Inflammatory macrophage treated with lipopolysaccharide for 1 hour (primary cell): ENCODE data around the gene IKZF4.
"Not testable (repeated sequence)": the region's sequence is repeated elsewhere in the genome, so short reads cannot be mapped to it uniquely, and the experiment has no call there.

Source experiments
- DNase-seq, 2 donors: peaks; one replicate each; pipeline ENCODE4 v3.0.0-alpha.2; 2020 to 2022

The IKZF4 gene

GRCh38 chr12:56020423-56021184, at the start of gene IKZF4:
Gene IKZF4 (plus strand): TSS chr12:56021043. CDS start chr12:56021494, 451 bp downstream.
- DNase-seq: peak; percentile 34 to 56

GRCh38 chr12:55972042-55972441, 48.8 kb upstream of the IKZF4 start:
- DNase-seq: no peak

GRCh38 chr12:55972456-55972855, 48.4 kb upstream of the IKZF4 start:
- DNase-seq: no peak

GRCh38 chr12:55972911-55973598, 47.8 kb upstream of the IKZF4 start:
- DNase-seq: no peak

- DNase-seq: peak; percentile 100
Observed at GRCh38 chr12:55973599-55974307, 47.1 kb upstream of the IKZF4 start, which contains the start of gene RAB5B. Gene RAB5B (plus strand): TSS chr12:55974078. CDS start chr12:55986961, 12,883 bp downstream.

- peak; percentile 43 to 49 for DNase-seq
Observed at GRCh38 chr12:55974308-55974730, 46.5 kb upstream of the IKZF4 start.

GRCh38 chr12:55978393-55978792, 42.5 kb upstream of the IKZF4 start:
- no peak for DNase-seq

- no peak for DNase-seq
Observed at GRCh38 chr12:55979069-55979468, 41.8 kb upstream of the IKZF4 start.

GRCh38 chr12:55981882-55982281, 39.0 kb upstream of the IKZF4 start:
- DNase-seq: not testable (repeated sequence)

- DNase-seq: peak; percentile 72 to 88
Observed at GRCh38 chr12:55982319-55982936, 38.4 kb upstream of the IKZF4 start.

- no peak for DNase-seq
Observed at GRCh38 chr12:55983232-55983842, 37.5 kb upstream of the IKZF4 start.

- DNase-seq: peak in 1 of 2 donors; percentile 52
Observed at GRCh38 chr12:55984861-55985260, 36.0 kb upstream of the IKZF4 start.

GRCh38 chr12:55985341-55985740, 35.5 kb upstream of the IKZF4 start:
- DNase-seq: peak; percentile 41 to 42

GRCh38 chr12:55985976-55986375, 34.9 kb upstream of the IKZF4 start:
- not testable (repeated sequence) for DNase-seq

GRCh38 chr12:55991110-55991509, 29.7 kb upstream of the IKZF4 start:
- DNase-seq: no peak

GRCh38 chr12:55993230-55993853, 27.5 kb upstream of the IKZF4 start:
- DNase-seq: no peak

GRCh38 chr12:55995366-55995765, 25.5 kb upstream of the IKZF4 start:
- DNase-seq: no peak

GRCh38 chr12:55996201-55996714, 24.6 kb upstream of the IKZF4 start:
- peak; percentile 44 to 83 for DNase-seq

- DNase-seq: peak; percentile 95 to 96
Observed at GRCh38 chr12:55996715-55997534, 23.9 kb upstream of the IKZF4 start, which contains the start of gene SUOX. Gene SUOX (plus strand): TSS chr12:55997276. CDS start chr12:56002222, 4,946 bp downstream.

GRCh38 chr12:55997535-55997859, 23.3 kb upstream of the IKZF4 start:
- no peak for DNase-seq

GRCh38 chr12:55999522-55999921, 21.3 kb upstream of the IKZF4 start:
- DNase-seq: not testable (repeated sequence)
